Type B pancreatic cell (in vitro differentiated cells): Measurements from ENCODE around the gene LINGO4. TPM values are rescaled to one million over a fixed set of nuclear protein-coding genes. Genes with fewer than 3 reads are reported as not detected.

Source experiments
- DNase-seq: peaks from one replicate; pipeline ENCODE4 v3.0.0; 2021; ENCODE audit warnings: mixed read lengths; ENCODE audit not compliant: unreplicated experiment; ENCODE audit errors: extremely low spot score
- H3K27ac Mint-ChIP-seq: 2 replicates; pipeline ENCODE4 v1.8.0; 2021; ENCODE audit warnings: mild to moderate bottlenecking, mixed read lengths
- H3K27me3 Mint-ChIP-seq: 2 replicates; pipeline ENCODE4 v1.8.0; 2021; ENCODE audit warnings: mixed read lengths
- H3K36me3 Mint-ChIP-seq: 2 replicates; pipeline ENCODE4 v1.8.0; 2021; ENCODE audit warnings: mixed read lengths
- H3K4me1 Mint-ChIP-seq: one replicate; pipeline ENCODE4 v1.8.0; 2021; ENCODE audit warnings: mixed read lengths; ENCODE audit not compliant: unreplicated experiment
- H3K4me3 Mint-ChIP-seq: 2 replicates; pipeline ENCODE4 v1.8.0; 2021; ENCODE audit warnings: mild to moderate bottlenecking, mixed read lengths
- H3K9me3 Mint-ChIP-seq: 2 replicates; pipeline ENCODE4 v1.8.0; 2021; ENCODE audit warnings: mixed read lengths
- CTCF ChIP-seq: fragments of 200-600 bp; sonication (generic); conservative IDR thresholded peaks from 2 replicates; pipeline ENCODE4 v1.5.0; 2021; ENCODE audit warnings: antibody characterized with exemption, mild to moderate bottlenecking
- total RNA-seq: library from RNA; stranded (reverse); gene quantifications from 2 replicates; pipeline ENCODE4 v1.2.1, GENCODE V29; 2021; ENCODE audit warnings: low replicate concordance

Gene LINGO4
- total RNA-seq, 1 donor from 2014 or later = not detected

DNA sequence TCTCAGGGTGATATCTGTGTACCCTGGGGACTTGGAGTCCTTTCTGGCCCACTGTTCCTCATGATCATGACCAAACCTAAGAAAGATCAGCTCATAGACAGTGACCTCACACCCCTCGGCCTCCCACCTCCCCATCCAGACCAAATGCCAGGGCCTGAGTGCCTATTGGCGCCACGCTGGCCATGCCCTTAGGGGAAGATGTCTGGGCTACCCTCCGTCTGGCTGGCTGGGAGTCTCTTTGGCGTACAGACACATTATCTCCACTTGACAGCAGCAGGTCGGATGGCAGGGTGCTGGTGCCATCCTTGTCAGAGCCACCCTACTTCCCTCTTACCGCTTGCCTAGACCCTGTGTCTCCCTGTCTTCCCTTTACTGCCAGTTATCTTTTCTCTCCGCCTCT lies 18.0 kb upstream of the LINGO4 start:
- no peak overlapping the region for H3K4me3 Mint-ChIP-seq
- TF ChIP-seq CTCF = no peak

DNA sequence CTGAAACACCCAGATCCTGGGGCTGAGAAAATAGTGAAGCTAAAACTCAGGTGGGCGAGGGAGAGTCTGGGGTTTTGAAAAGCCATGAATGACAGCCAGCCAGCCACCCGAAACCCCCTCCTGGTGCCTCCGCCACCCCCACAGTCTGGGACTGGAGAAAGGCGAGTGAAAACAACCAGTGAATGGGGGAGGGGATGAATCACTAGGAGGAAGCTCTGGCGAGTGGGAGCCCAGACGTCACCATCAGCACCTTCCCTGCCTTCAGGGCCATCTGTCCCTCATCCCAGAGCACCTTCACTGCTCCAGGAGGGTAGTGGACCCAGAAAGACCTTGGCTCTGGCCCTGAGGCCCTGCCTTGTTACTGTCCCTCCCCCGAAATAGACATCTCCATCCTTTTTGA lies 17.2 kb upstream of the LINGO4 start:
- TF ChIP-seq CTCF = no peak
- H3K27ac Mint-ChIP-seq = no peak overlapping the region
- DNase-seq = no peak
- peaks cover 27% of the 10 kb centered on the region for H3K27me3 Mint-ChIP-seq
- H3K36me3 Mint-ChIP-seq = no peaks in the 10 kb centered on the region
- H3K4me1 Mint-ChIP-seq = no peaks in the 10 kb centered on the region
- no peaks in the 10 kb centered on the region for H3K9me3 Mint-ChIP-seq
- no peak overlapping the region for H3K4me3 Mint-ChIP-seq

More for the DNA sequence above, 18.0 kb upstream of the LINGO4 start:
- Mint-ChIP-seq H3K9me3 (no peaks in the 10 kb centered on the region), H3K4me1 (no peaks in the 10 kb centered on the region), H3K27ac (no peak overlapping the region), H3K27me3 (peaks cover 27% of the 10 kb centered on the region), H3K36me3 (no peaks in the 10 kb centered on the region)
- DNase-seq = no peak

- TF ChIP-seq CTCF = no peak
- Mint-ChIP-seq H3K27ac (no peak overlapping the region), H3K27me3 (peaks cover 31% of the 10 kb centered on the region), H3K4me3 (no peak overlapping the region), H3K4me1 (no peaks in the 10 kb centered on the region), H3K36me3 (no peaks in the 10 kb centered on the region), H3K9me3 (no peaks in the 10 kb centered on the region)
- DNase-seq = no peak
Observed at GRCh38 chr1:151820940-151821339, 15.7 kb upstream of the LINGO4 start.

DNA sequence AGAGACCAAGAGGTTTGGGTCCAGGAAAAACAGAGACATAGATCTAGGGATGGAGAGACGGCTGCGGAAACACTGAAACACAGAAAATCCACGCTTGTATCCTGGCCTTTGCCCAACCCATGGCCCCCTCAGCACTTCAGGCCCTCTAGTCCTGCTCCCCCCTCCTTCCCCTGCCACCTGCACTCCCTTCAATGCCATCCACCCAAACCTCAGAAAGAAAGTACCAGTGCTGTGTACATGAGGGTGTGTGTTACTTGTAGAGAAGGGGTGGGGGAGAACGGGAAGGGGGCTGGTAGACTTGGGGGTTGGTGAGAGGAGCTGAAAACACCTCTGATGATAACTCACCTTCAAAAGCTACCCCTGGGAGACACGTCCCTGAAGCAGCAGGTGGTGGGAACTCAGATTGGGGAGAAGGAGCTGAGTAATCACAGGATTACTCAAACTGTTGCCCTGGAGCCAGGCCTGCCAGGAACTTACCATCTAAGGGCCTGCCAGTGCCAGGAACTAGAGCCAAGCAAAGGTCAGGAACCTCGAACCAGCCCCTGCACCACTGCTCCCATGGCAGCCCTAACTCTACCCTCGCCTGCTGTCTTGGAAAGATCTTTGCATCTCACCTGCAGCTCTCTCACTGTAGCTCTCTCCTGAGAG lies 14.9 kb upstream of the LINGO4 start:
- H3K4me1 Mint-ChIP-seq = no peaks in the 10 kb centered on the region
- peaks cover 25% of the 10 kb centered on the region for H3K27me3 Mint-ChIP-seq
- H3K4me3 Mint-ChIP-seq = no peak overlapping the region
- no peaks in the 10 kb centered on the region for H3K36me3 Mint-ChIP-seq
- no peak overlapping the region for H3K27ac Mint-ChIP-seq
- TF ChIP-seq CTCF = no peak
- no peaks in the 10 kb centered on the region for H3K9me3 Mint-ChIP-seq
- no peak for DNase-seq

GRCh38 chr1:151819227-151819835 lies 14.1 kb upstream of the LINGO4 start:
- no peaks in the 10 kb centered on the region for H3K9me3 Mint-ChIP-seq
- no peaks in the 10 kb centered on the region for H3K4me1 Mint-ChIP-seq

More at GRCh38 chr1:151819227-151819835, 14.1 kb upstream of the LINGO4 start:
- no peak for DNase-seq
- Mint-ChIP-seq H3K27ac (no peak overlapping the region), H3K4me3 (no peak overlapping the region), H3K36me3 (no peaks in the 10 kb centered on the region), H3K27me3 (peaks cover 23% of the 10 kb centered on the region)
- TF ChIP-seq CTCF = no peak
